ENCODE results near the gene GNG13. TPM values are rescaled to one million over a fixed set of nuclear protein-coding genes. Genes with fewer than 3 reads are reported as not detected.

Gene GNG13
- total RNA-seq, 1 experiment from 2014 or later: 0.23 TPM

DNA sequence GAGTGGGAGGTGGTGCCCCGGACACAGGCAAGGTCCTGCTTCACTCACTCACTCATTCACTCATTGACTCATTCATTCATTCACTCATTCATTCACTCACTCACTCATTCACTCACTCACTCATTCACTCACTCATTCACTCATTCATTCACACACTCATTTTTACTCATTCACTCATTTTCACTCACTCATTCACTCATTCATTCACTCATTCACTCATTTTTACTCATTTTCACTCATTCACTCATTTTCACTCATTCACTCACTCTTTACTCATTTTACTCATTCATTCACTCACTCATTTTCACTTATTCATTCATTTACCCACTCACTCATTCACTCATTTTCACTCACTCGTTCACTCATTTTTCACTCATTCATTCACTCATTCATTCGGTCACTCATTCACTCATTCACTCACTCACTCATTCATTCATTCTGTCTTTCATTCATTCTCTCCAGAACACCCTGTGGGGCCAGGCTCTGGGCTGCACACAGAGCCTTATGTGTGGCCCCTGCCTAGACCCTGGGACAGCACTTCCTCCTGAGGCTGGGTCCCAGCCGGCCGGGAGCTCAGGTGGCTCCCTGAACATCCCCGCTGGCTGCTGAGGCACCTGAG is 21.5 kb downstream of the GNG13 start:
- POLR2A ChIA-PET: no interaction called here
- in situ Hi-C loops (cut with HindIII; ENCODE audit: low pct_unique_long_range_greater_than_20kb, low sequenced_read_pairs): no loop called here
- no peak overlapping the region for H3K4me3 ChIP-seq (ENCODE audit: low read depth in 2 of 2, low read length in 2 of 2)

DNA sequence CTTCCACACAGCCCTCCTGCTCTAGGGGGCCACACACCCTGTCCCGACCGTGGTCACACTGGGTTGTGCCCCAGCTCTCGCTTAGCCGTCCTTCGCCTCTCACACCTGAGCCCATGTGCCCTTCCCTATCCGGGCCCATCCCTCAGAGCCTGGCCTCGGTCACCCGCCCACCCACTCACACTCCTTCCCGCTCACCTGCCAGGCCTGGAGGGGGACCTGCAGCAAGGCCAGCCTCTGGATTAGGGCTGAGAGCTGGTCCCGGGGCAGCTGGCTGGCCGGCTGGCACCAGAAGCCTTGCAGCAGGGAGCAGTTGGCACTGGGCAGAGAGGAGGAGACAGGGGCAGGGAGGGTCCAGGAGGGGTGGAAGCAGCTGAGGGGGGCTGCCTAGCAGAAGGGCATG is 22.1 kb downstream of the GNG13 start:
- no peak for DNase-seq (ENCODE audit: low read depth, low spot score)
- Histone ChIP-seq H3K27ac (ENCODE audit: low read length) (no peak overlapping the region), H3K36me3 (ENCODE audit: control insufficient read depth, insufficient read depth, low read length) (no peaks in the 10 kb centered on the region), H3K4me1 (ENCODE audit: control insufficient read depth, insufficient read depth, low read length) (peaks cover 10% of the 10 kb centered on the region), H3K4me3 (ENCODE audit: low read depth in 2 of 2, low read length in 2 of 2) (no peak overlapping the region), H3K9me3 (ENCODE audit: control insufficient read depth, insufficient read depth, low read depth, low read length) (no peaks in the 10 kb centered on the region), H3K27me3 (ENCODE audit: control insufficient read depth, insufficient read depth, low read length) (no peaks in the 10 kb centered on the region)
- peak; percentile 15 for ATAC-seq
- in situ Hi-C loops (cut with HindIII; ENCODE audit: low pct_unique_long_range_greater_than_20kb, low sequenced_read_pairs) (no loop called here), intact Hi-C loops (cut with micrococcal nuclease; ENCODE audit: unreplicated experiment) (no loop called here)
- CTCF ChIA-PET: no interaction called here
- no peak for TF ChIP-seq POLR2AphosphoS5 (IDR thresholded peaks at IDR 0.05; ENCODE audit: low read depth, low read length)
- no peak for TF ChIP-seq SIN3A (IDR thresholded peaks at IDR 0.05; ENCODE audit: borderline replicate concordance, insufficient read depth, low read depth, low read length)
- no peak for TF ChIP-seq TCF7L2 (IDR thresholded peaks at IDR 0.05; ENCODE audit: low read depth, low read length)
- TF ChIP-seq REST (IDR thresholded peaks at IDR 0.05; ENCODE audit: insufficient read depth in 1 of 2, low read depth in 2 of 2, low read length in 1 of 2): no peak
- no peak for TF ChIP-seq CTCF (IDR thresholded peaks at IDR 0.05)
- no TSS peak for BruUV-seq (replicated peaks)
- POLR2A ChIA-PET: no interaction called here

More for the DNA sequence above, 21.5 kb downstream of the GNG13 start:
- ATAC-seq (no peak), DNase-seq (ENCODE audit: low read depth, low spot score) (no peak)
- Histone ChIP-seq H3K9me3 (ENCODE audit: control insufficient read depth, insufficient read depth, low read depth, low read length) (no peaks in the 10 kb centered on the region), H3K27me3 (ENCODE audit: control insufficient read depth, insufficient read depth, low read length) (no peaks in the 10 kb centered on the region), H3K27ac (ENCODE audit: low read length) (no peak overlapping the region), H3K36me3 (ENCODE audit: control insufficient read depth, insufficient read depth, low read length) (no peaks in the 10 kb centered on the region), H3K4me1 (ENCODE audit: control insufficient read depth, insufficient read depth, low read length) (peaks cover 10% of the 10 kb centered on the region)
- no peak for TF ChIP-seq POLR2AphosphoS5 (IDR thresholded peaks at IDR 0.05; ENCODE audit: low read depth, low read length)
- CTCF ChIA-PET: no interaction called here
- intact Hi-C loops (cut with micrococcal nuclease; ENCODE audit: unreplicated experiment): no loop called here
- BruUV-seq (replicated peaks): no TSS peak

GRCh38 chr16:777826-778225 is 22.7 kb downstream of the GNG13 start:
- CTCF ChIA-PET: no interaction called here
- peak; percentile 56 for ATAC-seq

More at GRCh38 chr16:777826-778225, 22.7 kb downstream of the GNG13 start:
- intact Hi-C loops (cut with micrococcal nuclease; ENCODE audit: unreplicated experiment): no loop called here
- TF ChIP-seq TCF7L2 (IDR thresholded peaks at IDR 0.05; ENCODE audit: low read depth, low read length) (no peak), REST (IDR thresholded peaks at IDR 0.05; ENCODE audit: insufficient read depth in 1 of 2, low read depth in 2 of 2, low read length in 1 of 2) (no peak), POLR2AphosphoS5 (IDR thresholded peaks at IDR 0.05; ENCODE audit: low read depth, low read length) (no peak), CTCF (IDR thresholded peaks at IDR 0.05) (no peak), SIN3A (IDR thresholded peaks at IDR 0.05; ENCODE audit: borderline replicate concordance, insufficient read depth, low read depth, low read length) (no peak)
- Histone ChIP-seq H3K27ac (ENCODE audit: low read length) (peak overlapping the region; percentile 31; the same call in 1 of the 2 replicates), H3K9me3 (ENCODE audit: control insufficient read depth, insufficient read depth, low read depth, low read length) (no peaks in the 10 kb centered on the region), H3K36me3 (ENCODE audit: control insufficient read depth, insufficient read depth, low read length) (no peaks in the 10 kb centered on the region), H3K27me3 (ENCODE audit: control insufficient read depth, insufficient read depth, low read length) (no peaks in the 10 kb centered on the region), H3K4me1 (ENCODE audit: control insufficient read depth, insufficient read depth, low read length) (peaks cover 10% of the 10 kb centered on the region), H3K4me3 (ENCODE audit: low read depth in 2 of 2, low read length in 2 of 2) (no peak overlapping the region)
- BruUV-seq (replicated peaks): no TSS peak
- POLR2A ChIA-PET: no interaction called here
- DNase-seq (ENCODE audit: low read depth, low spot score): no peak
- in situ Hi-C loops (cut with HindIII; ENCODE audit: low pct_unique_long_range_greater_than_20kb, low sequenced_read_pairs): no loop called here

Measured in Panc1 (cell line).